ENCODE measurements around the gene UGT2A2. TPM values are rescaled to one million over a fixed set of nuclear protein-coding genes. Genes with fewer than 3 reads are reported as not detected.

Gene UGT2A2
- total RNA-seq, 2 experiments from 2014 or later, result not detected

DNA sequence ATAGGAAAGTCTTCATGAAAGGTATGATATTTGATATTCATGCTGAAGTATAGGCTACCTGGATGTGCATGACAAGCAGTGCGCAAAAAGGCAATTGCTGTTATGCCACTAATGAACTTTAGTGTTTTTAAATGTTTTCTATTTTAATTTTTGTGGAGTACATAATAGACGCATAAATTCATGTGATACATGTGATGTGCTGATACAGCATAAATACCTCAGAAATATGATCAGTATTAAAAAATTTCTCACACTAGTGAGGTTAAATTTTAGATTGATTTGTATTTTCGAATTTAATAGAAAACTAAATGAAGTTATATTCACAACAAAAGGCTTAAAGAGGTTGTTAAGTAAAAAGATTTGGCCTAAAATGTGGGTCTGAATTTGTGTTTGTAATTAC, 11.4 kb upstream of the UGT2A2 start:
- intact Hi-C loops (cut with DNase I, micrococcal nuclease), result no loop called here
- H3K4me1 ChIP-seq (ENCODE audit: insufficient read depth, low read length), result no peaks in the 10 kb centered on the region
- ChIA-PET CTCF (no interaction called here), POLR2A (no interaction called here)
- H3K4me3 Mint-ChIP-seq, result no peak overlapping the region
- no peaks in the 10 kb centered on the region for H3K36me3 ChIP-seq (ENCODE audit: insufficient read depth, low read length)
- TF ChIP-seq, protein P1, sequence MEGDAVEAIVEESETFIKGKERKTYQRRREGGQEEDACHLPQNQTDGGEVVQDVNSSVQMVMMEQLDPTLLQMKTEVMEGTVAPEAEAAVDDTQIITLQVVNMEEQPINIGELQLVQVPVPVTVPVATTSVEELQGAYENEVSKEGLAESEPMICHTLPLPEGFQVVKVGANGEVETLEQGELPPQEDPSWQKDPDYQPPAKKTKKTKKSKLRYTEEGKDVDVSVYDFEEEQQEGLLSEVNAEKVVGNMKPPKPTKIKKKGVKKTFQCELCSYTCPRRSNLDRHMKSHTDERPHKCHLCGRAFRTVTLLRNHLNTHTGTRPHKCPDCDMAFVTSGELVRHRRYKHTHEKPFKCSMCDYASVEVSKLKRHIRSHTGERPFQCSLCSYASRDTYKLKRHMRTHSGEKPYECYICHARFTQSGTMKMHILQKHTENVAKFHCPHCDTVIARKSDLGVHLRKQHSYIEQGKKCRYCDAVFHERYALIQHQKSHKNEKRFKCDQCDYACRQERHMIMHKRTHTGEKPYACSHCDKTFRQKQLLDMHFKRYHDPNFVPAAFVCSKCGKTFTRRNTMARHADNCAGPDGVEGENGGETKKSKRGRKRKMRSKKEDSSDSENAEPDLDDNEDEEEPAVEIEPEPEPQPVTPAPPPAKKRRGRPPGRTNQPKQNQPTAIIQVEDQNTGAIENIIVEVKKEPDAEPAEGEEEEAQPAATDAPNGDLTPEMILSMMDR (IDR thresholded peaks at IDR 0.05), result no peak
- no peak for ATAC-seq (ENCODE audit: poor library complexity)
- no peak overlapping the region for H3K4me3 ChIP-seq (ENCODE audit: low read length)
- no peaks in the 10 kb centered on the region for H3K36me3 Mint-ChIP-seq (ENCODE audit: low read depth)
- no peak overlapping the region for H3K27ac Mint-ChIP-seq
- no peaks in the 10 kb centered on the region for H3K4me1 Mint-ChIP-seq (ENCODE audit: low read depth)
- no peaks in the 10 kb centered on the region for H3K27me3 Mint-ChIP-seq
- DNase-seq, result no peak
- no peaks in the 10 kb centered on the region for H3K9me3 Mint-ChIP-seq
- H3K27ac ChIP-seq (ENCODE audit: low read depth in 1 of 2, low read length in 2 of 2), result no peak overlapping the region
- H3K9me3 ChIP-seq (ENCODE audit: control insufficient read depth in 1 of 2, insufficient read depth in 1 of 2, low read length in 2 of 2), result no peaks in the 10 kb centered on the region
- H3K27me3 ChIP-seq (ENCODE audit: control insufficient read depth in 1 of 2, insufficient read depth in 2 of 2, low read length in 2 of 2), result no peaks in the 10 kb centered on the region

DNA sequence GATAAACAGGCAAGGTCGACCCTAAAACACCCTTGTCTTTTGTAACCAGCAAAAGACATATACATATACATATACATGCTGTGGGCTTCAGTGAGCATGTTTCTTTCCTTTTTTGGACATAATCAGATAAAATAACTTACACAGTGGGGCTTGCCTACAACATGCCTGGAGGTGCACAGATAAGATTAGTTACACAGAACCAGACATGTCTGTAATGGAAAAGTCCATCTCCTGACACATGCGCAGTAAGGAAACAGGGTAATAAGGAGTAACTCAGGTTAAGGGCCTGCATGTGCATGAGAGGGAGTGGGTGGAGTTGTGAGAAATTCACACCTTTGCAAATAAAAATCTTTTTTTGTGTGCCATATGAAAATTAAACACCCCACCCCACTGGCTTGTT, 10.2 kb upstream of the UGT2A2 start:
- no peaks in the 10 kb centered on the region for H3K9me3 Mint-ChIP-seq
- no peak for DNase-seq

GRCh38 chr4:69649207-69649606, 9.8 kb upstream of the UGT2A2 start:
- Histone ChIP-seq H3K4me1 (ENCODE audit: insufficient read depth, low read length) (no peaks in the 10 kb centered on the region), H3K27ac (ENCODE audit: low read depth in 1 of 2, low read length in 2 of 2) (no peak overlapping the region), H3K27me3 (ENCODE audit: control insufficient read depth in 1 of 2, insufficient read depth in 2 of 2, low read length in 2 of 2) (no peaks in the 10 kb centered on the region), H3K36me3 (ENCODE audit: insufficient read depth, low read length) (no peaks in the 10 kb centered on the region), H3K4me3 (ENCODE audit: low read length) (no peak overlapping the region), H3K9me3 (ENCODE audit: control insufficient read depth in 1 of 2, insufficient read depth in 1 of 2, low read length in 2 of 2) (no peaks in the 10 kb centered on the region)
- intact Hi-C loops (cut with DNase I, micrococcal nuclease), result no loop called here
- no peak for DNase-seq
- POLR2A ChIA-PET, result no interaction called here
- Mint-ChIP-seq H3K27me3 (no peaks in the 10 kb centered on the region), H3K4me3 (no peak overlapping the region), H3K36me3 (ENCODE audit: low read depth) (no peaks in the 10 kb centered on the region), H3K27ac (no peak overlapping the region), H3K4me1 (ENCODE audit: low read depth) (no peaks in the 10 kb centered on the region), H3K9me3 (no peaks in the 10 kb centered on the region)
- TF ChIP-seq, protein P1 (IDR thresholded peaks at IDR 0.05), result no peak
- ATAC-seq (ENCODE audit: poor library complexity), result no peak
- CTCF ChIA-PET, result no interaction called here

More for the DNA sequence above, 10.2 kb upstream of the UGT2A2 start:
- no peaks in the 10 kb centered on the region for H3K4me1 Mint-ChIP-seq (ENCODE audit: low read depth)
- TF ChIP-seq, protein P1 (IDR thresholded peaks at IDR 0.05), result no peak
- no peaks in the 10 kb centered on the region for H3K27me3 Mint-ChIP-seq
- ATAC-seq (ENCODE audit: poor library complexity), result no peak
- ChIA-PET POLR2A (interaction anchor here (0.7 kb wide), 1 partner anchor 880 kb away, joined by 3 read pairs; no protein-coding TSS in a partner anchor), CTCF (no interaction called here)
- Histone ChIP-seq H3K4me1 (ENCODE audit: insufficient read depth, low read length) (no peaks in the 10 kb centered on the region), H3K9me3 (ENCODE audit: control insufficient read depth in 1 of 2, insufficient read depth in 1 of 2, low read length in 2 of 2) (no peaks in the 10 kb centered on the region), H3K4me3 (ENCODE audit: low read length) (no peak overlapping the region), H3K36me3 (ENCODE audit: insufficient read depth, low read length) (no peaks in the 10 kb centered on the region), H3K27ac (ENCODE audit: low read depth in 1 of 2, low read length in 2 of 2) (no peak overlapping the region), H3K27me3 (ENCODE audit: control insufficient read depth in 1 of 2, insufficient read depth in 2 of 2, low read length in 2 of 2) (no peaks in the 10 kb centered on the region)
- no peak overlapping the region for H3K27ac Mint-ChIP-seq
- intact Hi-C loops (cut with DNase I, micrococcal nuclease), result no loop called here
- H3K4me3 Mint-ChIP-seq, result no peak overlapping the region
- H3K36me3 Mint-ChIP-seq (ENCODE audit: low read depth), result no peaks in the 10 kb centered on the region
